Kidney (tissue), 14 donors: ENCODE results near the gene ELK3. TPM values are rescaled to one million over a fixed set of nuclear protein-coding genes. Genes with fewer than 3 reads are reported as not detected.
A peak's percentile ranks its signal among the peaks of the same experiment; 100 is the strongest.

Source experiments
- DNase-seq, 5 donors: peaks; one replicate each; pipeline ENCODE4 v3.0.0-alpha.2; 2013 to 2020
- FAIRE-seq: peaks from 2 replicates; lab custom pipeline; 2012; peaks lifted over from hg19 to GRCh38; lab: Jason Lieb, UNC
- H3K27ac ChIP-seq, 2 donors: one replicate each; pipeline ENCODE4 v1.7.0; 2013; ENCODE audit warnings: low read depth in 2 of 2, low read length in 2 of 2, inconsistent platforms in 1 of 2
- H3K27me3 ChIP-seq: one replicate; pipeline ENCODE4 v1.7.1; 2013; ENCODE audit warnings: low read length, inconsistent platforms; ENCODE audit not compliant: control insufficient read depth, insufficient read depth
- H3K36me3 ChIP-seq, 3 donors: one replicate each; pipeline versions ENCODE4 v1.7.0 to v1.7.1; 2013; ENCODE audit warnings: low read length in 3 of 3, control low read depth in 1 of 3, inconsistent platforms in 1 of 3; ENCODE audit not compliant: insufficient read depth in 3 of 3, control insufficient read depth in 2 of 3
- H3K4me1 ChIP-seq, 3 donors: one replicate each; pipeline versions ENCODE4 v1.7.0 to v1.7.1; 2013; ENCODE audit warnings: low read length in 3 of 3, inconsistent platforms in 1 of 3, low read depth in 1 of 3; ENCODE audit not compliant: control insufficient read depth in 2 of 3, insufficient read depth in 2 of 3
- H3K4me3 ChIP-seq, 3 donors: one replicate each; pipeline versions ENCODE4 v1.7.0 to v1.8.1; 2013; ENCODE audit warnings: low read length in 3 of 3, control low read depth in 1 of 3, inconsistent platforms in 1 of 3
- H3K9ac ChIP-seq, 3 donors: one replicate each; pipeline versions ENCODE4 v1.7.0 to v1.7.1; 2013; ENCODE audit warnings: low read length in 3 of 3, control low read depth in 1 of 3, inconsistent platforms in 1 of 3
- H3K9me3 ChIP-seq, 3 donors: one replicate each; pipeline versions ENCODE4 v1.7.0 to v1.7.1; 2013; ENCODE audit warnings: low read length in 3 of 3, control low read depth in 1 of 3, inconsistent platforms in 1 of 3; ENCODE audit not compliant: control insufficient read depth in 2 of 3, insufficient read depth in 1 of 3
- CTCF ChIP-seq: IDR thresholded peaks from 3 replicates; pipeline ENCODE4 v1.5.1; 2012; ENCODE audit warnings: mild to moderate bottlenecking, moderate library complexity, borderline replicate concordance; ENCODE audit not compliant: insufficient read depth; ENCODE audit errors: extremely low read depth
- intact Hi-C: fragments of 100-400 bp; cut with DNase I; formaldehyde crosslinking; loops from one replicate; pipeline ENCODE4 v1.11.1; 2022
- polyA plus RNA-seq: library from polyadenylated mRNA; stranded (reverse); fragments of 350-450 nt; fragmentation: Illumina TruSeq; extraction: RNeasy Lipid Tissue Mini Kit (QIAGEN cat#74804); gene quantifications from one replicate; pipeline ENCODE4 v1.2.3, GENCODE V29; 2014; ENCODE audit warnings: low read depth, low replicate concordance; ENCODE audit not compliant: insufficient read depth
- total RNA-seq: library from RNA; stranded (reverse); fragmentation: NEBNext Ultra II Directional; extraction: Animal tissue kit (Norgen Biotek cat#: 25700); gene quantifications from one replicate; pipeline ENCODE4 v1.2.1, GENCODE V29; 2021
- donor health status: control.
- donor health status: control.
- donor health status: control.
- donor health status: control.
- donor health status: control.
- donor health status: DM: yes; HTN: yes; CAD: no.
- donor health status: Normal renal cell carcinoma (clear cell type).

ELK3 gene
- total and polyA plus RNA-seq, 2 donors from 2014 or later = 10.5 to 59.5 TPM

- FAIRE-seq (no peak), DNase-seq (peak in 2 of 5 donors; percentile 47 to 58)
- H3K36me3 ChIP-seq = no peaks in the 10 kb centered on the region
- TF ChIP-seq CTCF = no peak
- no peak overlapping the region for H3K9ac ChIP-seq
- intact Hi-C loops = loop anchor here (10.0 kb wide), 1 partner anchor 147 kb away; no protein-coding TSS in a partner anchor
- H3K27ac ChIP-seq = peak overlapping the region in 1 of 2 donors; percentile 25
- H3K9me3 ChIP-seq = no peaks in the 10 kb centered on the region
- H3K4me3 ChIP-seq = no peak overlapping the region
- peaks cover 0 to 12% (median 0%) of the 10 kb centered on the region in 3 donors for H3K4me1 ChIP-seq
- H3K27me3 ChIP-seq = no peaks in the 10 kb centered on the region
These were observed 17.8 kb downstream of the ELK3 start for GRCh38 chr12:96211988-96212387.

- H3K4me1 ChIP-seq = peaks cover 0 to 12% (median 0%) of the 10 kb centered on the region in 3 donors
- H3K36me3 ChIP-seq = no peaks in the 10 kb centered on the region
- no peaks in the 10 kb centered on the region for H3K27me3 ChIP-seq
- H3K4me3 ChIP-seq = no peak overlapping the region
- intact Hi-C loops = loop anchor here (10.0 kb wide), 1 partner anchor 148 kb away; no protein-coding TSS in a partner anchor
- no peak for TF ChIP-seq CTCF
- peak in 2 of 5 donors; percentile 38 to 55 for DNase-seq
- H3K27ac ChIP-seq = peak overlapping the region in 1 of 2 donors; percentile 36
- FAIRE-seq = no peak
- H3K9me3 ChIP-seq = no peaks in the 10 kb centered on the region
- H3K9ac ChIP-seq = no peak overlapping the region
These were observed 18.5 kb downstream of the ELK3 start for GRCh38 chr12:96212456-96213375.

GRCh38 chr12:96213869-96214268 lies 19.7 kb downstream of the ELK3 start:
- Histone ChIP-seq H3K4me1 (peaks cover 0 to 9% (median 0%) of the 10 kb centered on the region in 3 donors), H3K36me3 (no peaks in the 10 kb centered on the region), H3K27me3 (no peaks in the 10 kb centered on the region), H3K9me3 (no peaks in the 10 kb centered on the region), H3K9ac (no peak overlapping the region), H3K27ac (no peak overlapping the region), H3K4me3 (no peak overlapping the region)
- DNase-seq (no peak), FAIRE-seq (no peak)
- no peak for TF ChIP-seq CTCF
- intact Hi-C loops = loop anchor here (10.0 kb wide), 1 partner anchor 149 kb away; no protein-coding TSS in a partner anchor
